Renal cortical epithelial cell (primary cell): ENCODE results near the gene INAVA. TPM values are rescaled to one million over a fixed set of nuclear protein-coding genes. Genes with fewer than 3 reads are reported as not detected.
A peak's percentile ranks its signal among the peaks of the same experiment; 100 is the strongest.
"Not testable (repeated sequence)": the region's sequence is repeated elsewhere in the genome, so short reads cannot be mapped to it uniquely, and the experiment has no call there.

Source experiments
- DNase-seq: peaks from one replicate; pipeline ENCODE4 v3.0.0-alpha.2; 2011; ENCODE audit warnings: low read depth
- total RNA-seq: library from RNA; depleted of rRNA; stranded (reverse); fragments of >200 nt; gene quantifications from 2 replicates; pipeline ENCODE4 v1.2.3, GENCODE V29; 2014

The INAVA gene
- total RNA-seq, 1 donor from 2014 or later: 28.1 TPM

DNA sequence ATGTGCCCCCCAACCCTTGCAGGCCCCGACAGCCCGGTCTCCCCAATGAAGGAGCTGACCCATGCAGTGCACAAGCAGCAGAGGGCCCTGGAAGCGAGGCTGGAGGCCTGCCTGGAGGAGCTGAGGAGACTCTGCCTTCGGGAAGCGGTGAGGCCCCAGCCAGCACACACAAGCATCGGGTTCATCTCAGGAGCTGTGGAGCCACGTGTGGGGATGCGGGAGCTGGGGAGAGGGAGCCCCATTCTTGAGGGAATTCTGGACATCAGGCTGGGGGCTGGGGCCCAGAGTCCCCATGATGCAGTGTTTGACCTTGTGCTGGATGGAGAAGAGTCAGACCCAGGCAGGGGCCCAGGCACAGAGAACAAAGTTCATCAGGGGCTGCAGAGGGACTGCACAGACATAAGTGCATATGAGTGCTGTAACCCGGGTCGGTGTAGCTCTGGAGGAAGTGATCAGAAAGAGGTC, 4.8 kb downstream of the INAVA start:
- no peak for DNase-seq

DNA sequence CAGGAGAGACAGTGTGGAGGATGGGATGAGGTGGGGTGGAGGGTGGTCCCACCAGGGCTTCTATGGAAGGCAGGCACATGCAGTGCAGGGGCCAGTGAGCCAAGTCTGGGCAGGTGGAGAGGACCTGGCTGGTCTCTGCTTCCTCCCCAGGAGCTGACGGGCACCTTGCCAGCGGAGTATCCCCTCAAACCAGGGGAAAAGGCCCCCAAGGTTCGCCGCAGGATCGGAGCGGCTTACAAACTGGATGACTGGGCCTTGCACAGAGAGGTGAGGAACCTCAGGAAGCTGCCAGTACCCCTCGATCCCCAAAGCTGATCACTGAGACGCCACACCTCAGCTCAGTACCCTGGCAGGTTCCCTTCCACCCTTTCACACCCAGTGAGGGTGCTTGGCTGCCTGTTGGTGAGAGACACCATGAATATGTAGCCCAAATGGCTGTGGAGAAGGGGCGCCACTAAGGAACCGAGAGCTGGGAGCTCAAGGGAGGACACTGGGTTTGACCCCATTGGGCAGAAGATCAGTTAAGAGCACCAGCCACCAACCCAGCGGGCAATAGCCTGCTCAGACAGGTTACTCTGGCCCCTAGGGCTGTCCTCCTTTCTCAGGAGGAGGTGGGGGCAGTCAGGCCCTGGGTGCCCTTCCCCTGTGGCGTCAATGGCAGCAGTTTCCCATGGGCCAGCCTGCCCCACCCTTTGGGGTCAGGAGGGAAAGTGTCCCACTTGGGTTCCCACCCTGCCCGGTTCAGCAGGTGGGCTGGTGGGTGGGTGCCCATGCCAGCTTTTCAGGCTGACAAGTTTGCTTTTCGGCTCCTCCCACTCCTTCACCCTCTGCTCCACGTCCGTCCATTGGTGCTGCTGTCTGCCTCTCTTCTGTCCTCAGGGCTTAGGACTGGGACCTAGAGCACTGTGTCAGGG, 5.5 kb downstream of the INAVA start:
- DNase-seq: no peak

DNA sequence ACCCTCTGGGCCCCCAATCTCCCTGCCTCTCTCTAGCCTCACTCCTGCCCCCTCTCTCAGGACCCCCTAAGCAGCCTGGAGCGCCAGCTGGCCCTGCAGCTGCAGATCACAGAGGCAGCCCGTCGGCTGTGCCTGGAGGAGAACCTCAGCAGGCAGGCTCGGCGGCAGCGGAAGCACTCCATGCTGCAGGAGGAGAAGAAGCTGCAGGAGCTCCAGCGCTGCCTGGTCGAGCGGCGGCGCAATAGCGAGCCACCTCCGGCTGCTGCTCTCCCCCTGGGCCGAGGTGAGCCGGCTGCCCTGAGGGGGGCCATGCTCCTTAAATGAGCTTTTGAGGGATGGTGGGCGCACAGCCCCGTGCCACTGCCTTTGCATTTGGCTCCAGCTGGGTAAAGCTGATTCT, 6.2 kb downstream of the INAVA start:
- no peak for DNase-seq

DNA sequence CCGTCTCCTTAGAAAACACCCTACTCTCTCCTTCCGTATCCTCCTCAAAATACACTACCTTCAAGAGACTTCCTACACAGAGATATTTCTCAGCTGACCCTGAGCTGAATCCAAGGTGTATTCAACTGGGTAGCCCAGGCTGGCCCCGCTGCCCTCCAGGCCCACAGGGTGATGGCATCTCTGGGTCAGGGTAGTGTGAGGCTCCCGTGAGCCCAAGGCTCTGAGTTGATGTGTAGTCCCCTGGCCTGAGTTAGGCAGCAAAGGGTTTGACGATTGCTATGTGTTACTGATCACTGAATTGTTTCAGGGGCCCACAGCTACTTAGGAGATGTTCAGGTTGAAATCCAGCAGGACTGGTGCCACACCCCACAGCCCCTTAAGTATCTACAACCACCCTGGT, 6.7 kb downstream of the INAVA start:
- DNase-seq: no peak

DNA sequence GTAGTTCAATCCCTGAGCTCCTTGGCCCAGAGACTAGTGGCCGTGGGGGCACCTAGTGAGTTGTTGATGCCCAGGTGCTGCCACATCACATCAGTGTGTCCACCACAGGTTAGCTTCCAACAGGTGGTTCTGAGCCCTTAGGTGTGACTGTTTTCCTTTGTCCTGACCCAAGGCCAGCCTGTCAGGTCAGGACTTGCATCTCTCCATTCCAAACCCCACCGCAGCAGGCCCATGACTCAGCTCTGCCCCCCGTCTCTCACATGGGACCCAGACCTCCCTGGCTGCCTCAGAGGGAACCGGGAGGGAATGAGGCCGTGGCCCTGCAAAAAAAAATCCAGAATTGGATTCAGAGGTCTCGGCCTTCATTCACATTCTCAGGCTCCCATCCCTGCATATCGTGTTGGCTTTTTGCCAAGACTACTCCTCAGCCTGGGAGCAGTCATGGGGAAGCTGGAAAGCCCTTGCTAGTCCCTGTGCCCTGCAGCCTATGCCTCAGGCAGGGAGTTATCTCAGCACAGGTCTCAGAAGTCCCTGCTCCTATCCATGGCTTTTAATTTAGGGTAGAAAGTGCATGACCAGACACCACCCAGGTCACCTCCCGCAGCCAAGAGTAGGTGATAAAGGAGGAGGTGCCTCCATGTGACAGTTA, 7.2 kb downstream of the INAVA start:
- no peak for DNase-seq

DNA sequence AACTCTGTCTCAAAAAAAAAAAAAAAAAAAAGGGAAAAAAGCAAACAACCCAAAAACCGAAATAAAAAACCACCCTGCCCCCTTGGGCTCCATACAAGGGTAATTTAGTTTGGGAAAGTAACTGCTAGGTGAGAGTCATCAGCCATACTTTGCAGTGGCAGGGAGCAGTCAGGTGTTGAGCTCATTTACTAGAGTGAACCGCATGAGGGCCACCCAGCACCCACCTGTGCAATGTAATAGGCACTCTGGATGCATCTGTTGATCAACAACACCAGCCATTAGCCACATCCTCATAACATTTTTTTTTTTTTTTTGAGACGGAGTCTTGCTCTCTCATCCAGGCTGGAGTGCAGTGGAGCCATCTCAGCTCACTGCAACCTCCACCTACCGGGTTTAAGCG, 9.1 kb downstream of the INAVA start:
- no peak for DNase-seq

DNA sequence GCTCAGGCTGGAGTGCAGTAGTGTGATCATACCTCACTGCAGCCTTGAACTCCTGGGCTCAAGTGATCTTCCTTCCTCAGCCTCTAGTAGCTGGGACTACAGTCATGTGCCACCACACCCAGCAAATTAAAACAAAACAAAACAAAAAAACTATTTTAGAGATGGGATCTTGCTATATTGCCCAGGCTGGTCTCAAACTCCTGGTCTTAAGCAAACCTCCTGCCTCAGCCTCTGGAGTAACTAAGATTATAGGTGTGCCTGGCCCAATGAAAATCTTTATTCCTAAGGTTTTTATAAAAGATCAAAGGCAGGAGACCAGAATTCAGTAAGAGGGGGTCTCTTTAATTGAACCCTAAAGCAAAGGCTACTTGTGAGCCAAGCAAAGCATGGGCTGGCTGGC, 10.1 kb downstream of the INAVA start:
- DNase-seq: no peak

DNA sequence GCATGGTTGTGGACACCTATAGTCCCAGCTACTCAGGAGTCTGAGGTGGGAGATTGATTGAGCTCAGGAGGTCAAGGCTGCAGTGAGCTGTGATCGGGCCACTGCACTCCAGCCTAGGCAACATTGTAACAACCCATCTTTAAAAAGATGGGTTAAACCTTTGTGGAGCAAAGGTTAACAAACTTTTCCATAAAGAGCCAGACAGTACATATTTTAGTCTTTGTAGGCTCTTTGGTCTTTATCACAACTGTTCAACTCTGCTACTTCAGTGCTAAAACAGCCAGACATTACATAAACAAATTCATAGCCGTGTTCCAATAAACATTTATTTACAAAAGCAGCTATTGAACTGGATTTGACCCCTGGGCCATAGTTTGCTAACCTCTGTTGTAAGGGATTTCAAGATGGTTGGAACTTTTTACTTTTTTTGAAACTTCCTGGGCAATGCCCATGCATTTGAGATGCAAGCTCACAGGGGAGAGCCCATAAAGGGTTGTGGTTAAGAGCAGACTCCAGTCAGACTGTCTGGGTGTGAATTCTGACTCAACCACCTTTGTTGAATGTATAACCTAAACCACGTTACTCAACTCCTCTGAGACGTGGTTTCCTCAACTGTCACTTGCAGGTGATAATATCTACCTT, 10.8 kb downstream of the INAVA start:
- peak; percentile 88 for DNase-seq

DNA sequence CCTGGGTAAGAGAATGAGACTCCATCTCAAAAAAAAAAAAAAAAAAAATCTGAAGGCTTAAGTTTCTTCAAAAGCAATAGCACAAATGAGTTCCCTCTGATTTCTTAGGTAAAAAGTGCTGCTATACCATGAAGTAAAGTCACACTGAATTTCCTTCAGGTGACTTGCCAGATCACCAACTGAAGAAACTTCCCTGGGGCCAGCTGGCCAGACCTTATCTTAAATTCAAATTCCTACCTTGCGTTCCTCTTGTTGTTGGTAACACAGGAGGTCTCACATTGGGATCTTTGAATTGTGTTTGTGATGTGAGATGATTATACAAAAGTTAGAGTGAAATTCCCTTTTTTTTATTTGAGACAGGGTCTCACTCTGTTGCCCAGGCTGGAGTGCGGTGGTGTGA, 11.8 kb downstream of the INAVA start:
- no peak for DNase-seq

DNA sequence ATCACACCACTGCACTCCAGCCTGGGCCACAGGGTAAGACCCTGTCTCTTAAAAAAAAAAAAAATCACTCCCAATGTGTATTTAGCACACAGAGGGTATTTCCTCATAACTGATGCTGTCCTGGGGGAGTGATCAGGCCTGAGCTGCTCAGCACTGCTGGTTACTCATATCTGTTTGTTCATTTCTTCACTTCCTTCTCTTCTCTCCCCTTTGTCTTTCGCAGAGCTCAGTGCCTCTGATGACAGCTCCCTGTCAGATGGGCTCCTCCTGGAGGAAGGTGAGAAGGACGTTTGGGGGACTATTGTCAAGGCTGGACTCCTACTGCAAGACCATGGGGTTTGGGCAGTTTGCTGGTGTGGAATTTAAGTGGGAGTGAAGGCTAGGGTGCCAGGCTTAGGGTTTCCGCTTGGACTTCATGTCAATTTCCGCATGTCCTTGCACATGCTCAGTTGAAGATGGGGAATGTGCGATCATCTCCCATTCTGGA, 13.0 kb downstream of the INAVA start:
- peak; percentile 63 for DNase-seq

DNA sequence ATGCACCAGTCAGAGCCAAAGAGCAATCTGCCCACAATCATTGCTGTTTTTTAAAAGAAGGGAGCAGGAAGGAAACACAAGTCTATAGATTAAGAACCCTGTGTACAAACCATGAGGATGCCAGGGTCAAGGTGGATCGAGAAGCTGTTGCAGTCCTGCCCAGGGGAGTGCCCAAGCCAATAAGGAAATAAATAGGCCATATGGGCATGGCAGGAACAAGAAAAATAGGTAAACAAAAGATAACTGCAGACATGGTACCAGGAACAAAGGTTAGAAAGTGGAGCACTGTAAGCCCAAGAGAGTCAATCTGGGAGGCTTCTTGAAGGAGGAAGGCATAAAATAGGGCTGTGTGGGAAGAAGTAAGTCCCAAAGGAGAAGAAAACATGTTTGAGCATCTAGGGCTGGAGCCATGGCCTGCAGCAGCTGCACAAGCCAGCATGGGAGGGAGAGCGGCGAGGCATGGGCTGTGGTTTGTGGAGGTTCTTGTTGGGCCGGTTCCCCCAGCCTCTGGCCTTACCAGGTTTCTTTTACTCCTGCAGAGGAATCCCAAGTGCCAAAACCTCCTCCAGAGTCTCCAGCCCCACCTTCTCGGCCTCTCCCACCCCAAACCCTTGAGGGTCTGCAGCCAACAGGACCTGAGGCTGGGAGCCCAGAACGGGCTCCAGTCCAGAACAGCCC, 13.6 kb downstream of the INAVA start:
- no peak for DNase-seq

DNA sequence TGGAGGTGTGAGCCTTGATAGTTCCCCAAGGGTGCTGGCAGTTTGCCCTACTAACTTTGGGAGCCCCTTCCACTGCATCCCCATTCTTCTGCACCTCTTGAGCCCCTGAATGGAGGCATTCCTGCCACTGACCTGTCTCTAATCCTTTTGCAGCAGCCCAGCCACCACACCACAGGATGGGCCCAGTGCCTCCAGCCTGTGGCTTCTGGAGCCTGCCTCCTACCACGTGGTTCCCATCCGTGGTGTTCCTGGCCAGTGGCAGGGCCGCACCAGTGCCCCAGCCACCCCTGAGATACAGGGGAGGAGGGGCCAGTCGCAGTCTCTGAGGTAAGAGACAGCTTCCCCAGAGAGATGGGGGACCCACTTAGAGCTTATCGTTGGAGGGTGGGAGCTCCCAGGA, 14.4 kb downstream of the INAVA start:
- no peak for DNase-seq

DNA sequence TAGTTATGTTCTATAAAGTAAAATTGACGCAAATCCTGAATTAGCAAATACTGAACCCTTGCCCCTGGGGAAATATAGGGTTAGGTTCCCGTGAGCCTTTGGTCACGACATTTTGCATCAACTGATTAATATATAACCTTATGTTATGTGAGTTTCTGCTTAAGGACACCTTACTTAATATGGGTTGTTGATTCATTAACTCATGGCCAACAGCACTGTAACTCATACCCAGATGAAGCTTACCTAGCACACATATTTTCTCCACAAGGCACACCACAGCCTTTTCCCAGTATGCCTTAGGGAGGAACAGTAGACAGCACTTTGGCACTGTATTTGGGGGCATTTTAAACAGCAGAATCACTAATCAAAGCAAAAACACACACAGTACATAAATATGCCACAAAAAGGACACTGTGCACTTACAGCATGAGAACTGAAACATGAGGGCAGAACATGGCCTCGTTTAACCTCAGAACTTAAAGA, 15.1 kb downstream of the INAVA start:
- peak; percentile 88 for DNase-seq

DNA sequence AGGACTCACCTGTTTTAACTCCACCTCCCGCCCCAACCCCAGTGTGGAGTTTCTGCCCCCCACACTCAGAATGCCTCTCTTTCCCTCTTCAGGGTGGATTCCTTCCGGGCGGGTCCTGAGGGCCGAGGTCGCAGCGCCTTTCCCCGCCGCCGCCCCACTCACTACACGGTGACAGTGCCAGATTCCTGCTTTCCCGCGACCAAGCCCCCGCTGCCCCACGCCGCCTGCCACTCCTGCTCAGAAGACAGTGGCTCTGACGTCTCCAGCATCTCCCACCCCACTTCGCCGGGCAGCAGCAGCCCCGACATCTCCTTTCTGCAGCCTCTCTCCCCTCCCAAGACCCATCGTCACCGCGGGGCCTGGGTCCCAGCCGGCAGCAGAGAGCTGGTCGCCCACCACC, 16.7 kb downstream of the INAVA start:
- DNase-seq: no peak

DNA sequence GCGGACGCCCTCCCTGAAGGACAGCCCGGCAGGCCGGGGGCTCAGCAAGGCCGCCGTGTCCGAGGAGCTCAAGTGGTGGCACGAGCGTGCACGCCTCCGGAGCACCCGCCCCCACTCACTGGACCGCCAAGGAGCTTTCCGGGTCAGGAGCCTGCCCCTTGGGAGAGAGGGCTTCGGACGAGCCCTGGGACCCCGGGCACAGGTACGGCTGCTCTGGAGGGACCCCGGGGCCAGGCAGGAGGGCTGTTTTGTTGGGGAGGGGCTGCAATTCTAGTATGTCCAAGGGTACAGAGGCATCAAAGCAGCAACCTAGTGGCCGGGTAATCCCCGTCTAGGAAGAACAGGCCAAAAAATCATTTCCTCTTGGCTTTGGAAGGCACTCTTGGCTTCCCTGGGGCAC, 17.2 kb downstream of the INAVA start:
- DNase-seq: not testable (repeated sequence)

DNA sequence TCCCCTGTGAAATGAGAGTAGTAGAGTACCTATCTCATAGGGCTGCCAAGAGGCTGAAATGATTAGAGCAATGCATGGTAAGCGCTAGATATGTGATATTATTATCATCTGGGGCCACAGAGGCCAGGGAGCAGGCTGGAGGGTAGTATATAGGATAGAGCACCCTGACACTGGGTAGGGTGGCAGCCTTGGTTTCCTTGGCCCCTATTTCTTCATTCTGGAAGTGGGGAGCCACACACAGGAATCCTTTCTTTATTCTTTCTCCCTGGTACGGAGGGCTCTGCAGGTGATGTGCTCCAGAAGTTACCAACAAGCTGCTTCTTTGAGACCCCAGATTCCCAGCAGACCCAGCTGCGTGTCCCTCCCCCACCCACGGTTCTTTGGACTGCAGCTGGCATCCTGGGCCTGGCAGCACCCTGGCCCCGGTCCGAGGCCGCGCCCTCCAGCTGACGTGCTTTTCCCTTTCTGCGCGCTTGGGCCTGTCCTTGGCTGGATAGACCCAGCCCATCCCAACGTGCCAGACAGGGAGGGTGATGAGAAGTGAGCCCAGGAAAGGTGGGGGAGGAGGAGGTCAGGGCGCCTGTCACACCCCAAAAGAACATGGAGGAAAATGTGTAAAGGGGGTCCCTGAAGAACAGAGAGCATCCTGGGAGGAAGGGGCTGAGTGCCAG, 18.2 kb downstream of the INAVA start:
- DNase-seq: no peak

DNA sequence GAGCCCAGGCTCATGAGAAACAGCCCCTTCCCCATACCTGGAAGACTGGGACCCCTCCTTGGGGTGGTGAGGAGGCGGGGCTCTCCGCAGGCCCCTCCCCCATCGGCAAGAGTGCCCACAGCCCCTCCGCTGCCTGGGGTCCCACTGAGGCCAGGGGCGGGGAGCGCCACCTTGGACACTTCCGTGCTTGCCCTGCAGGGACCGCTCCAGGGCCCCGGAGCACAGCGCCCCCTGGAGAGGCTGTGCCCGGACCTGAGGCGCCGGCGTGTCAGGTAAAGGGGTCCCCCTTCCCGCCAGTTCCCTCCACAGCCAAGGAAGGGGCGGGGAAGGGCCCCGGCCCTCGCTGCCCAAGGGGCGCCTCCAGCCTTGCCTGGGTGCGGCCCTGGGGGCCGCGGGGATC, 21.5 kb downstream of the INAVA start:
- no peak for DNase-seq

DNA sequence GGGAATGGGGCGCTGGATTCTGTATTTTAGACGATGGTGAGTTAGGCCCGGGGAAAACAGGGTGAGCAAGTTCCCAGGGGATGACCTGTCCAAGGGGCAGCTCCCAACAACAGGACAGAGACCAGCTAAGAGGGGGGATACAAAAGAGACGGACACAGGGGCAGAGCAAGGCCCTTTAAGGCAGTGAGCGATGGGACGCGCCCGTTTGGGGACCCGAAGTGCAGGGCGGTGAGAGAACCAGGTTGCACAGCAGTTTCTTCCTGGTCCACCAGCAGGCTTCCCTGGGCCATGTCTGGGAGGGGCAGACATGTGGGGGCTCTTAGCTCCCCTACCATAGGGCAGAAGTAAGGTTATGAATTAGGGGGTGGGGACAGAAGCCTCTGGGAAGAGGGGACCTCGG, 22.0 kb downstream of the INAVA start:
- DNase-seq: no peak

DNA sequence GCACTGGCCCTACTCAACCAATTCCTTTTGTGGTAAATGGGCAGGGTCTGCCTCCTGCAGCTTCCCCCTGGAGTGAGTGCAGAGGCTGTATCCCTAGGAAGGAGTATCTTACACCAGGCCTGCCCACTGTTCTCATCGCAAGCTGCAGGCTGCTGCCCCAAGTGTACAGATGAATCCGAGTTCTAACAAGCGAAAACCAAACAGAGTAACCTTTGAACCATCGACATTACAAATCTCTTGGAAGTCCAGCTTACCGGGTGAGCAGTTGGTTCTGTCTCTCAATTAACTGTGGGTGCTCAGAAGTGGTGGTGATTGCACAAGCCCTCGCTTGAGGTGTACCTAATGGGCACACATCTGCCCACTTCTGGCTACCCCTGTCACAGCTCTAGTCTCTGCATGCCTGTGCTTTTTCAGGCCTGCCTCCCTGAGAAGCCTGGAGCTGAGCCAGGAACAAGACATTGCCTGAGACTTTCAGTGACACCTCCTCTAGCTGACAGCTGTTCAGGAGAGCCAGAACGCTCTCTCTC, 22.7 kb downstream of the INAVA start:
- DNase-seq: peak; percentile 29

DNA sequence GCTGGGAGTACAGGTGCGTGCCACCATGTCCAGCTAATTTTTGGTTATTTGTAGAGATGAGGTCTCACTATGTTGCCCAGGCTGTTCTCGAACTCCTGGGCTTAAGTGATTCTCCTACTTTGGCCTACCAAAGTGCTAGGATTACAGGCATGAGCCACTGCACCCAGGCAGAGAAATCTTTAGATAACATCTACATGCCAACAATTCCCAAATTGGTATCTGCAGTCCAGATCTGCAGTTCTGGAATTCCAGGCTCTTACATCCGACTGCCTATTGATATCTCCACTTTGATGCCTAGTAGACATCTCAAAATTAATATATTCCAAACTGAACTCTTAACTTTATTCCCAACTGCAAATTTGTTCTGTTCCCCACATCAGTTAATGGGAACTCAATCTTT, 23.3 kb downstream of the INAVA start:
- DNase-seq: no peak

DNA sequence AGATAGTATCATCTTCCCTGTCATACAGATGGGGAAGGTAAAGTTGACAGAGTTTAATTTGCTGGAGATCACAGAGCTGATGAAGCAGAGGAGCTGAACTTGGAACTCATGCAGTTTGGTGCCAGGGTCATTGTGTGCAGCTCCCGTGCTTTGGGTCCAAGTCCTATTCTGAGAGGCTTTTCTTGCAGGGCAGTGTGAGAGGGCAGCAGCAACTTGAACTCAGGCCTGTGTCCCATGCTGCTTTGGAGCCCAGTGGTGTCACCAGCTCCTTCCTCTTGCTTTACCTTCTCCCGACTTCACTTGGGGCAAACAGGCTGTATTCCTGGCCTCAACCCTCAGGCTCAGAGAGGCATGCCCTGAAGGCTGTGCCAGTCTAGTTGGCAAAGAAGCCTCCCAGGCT, 24.7 kb downstream of the INAVA start:
- no peak for DNase-seq
